SK-N-MC (cell line): Measurements from ENCODE around the gene RAB4B.

ENCODE experiments used
- EZH2 ChIP-seq: fragments of 200-600 bp; sonication (generic); IDR thresholded peaks from one replicate; pipeline ENCODE4 v1.6.1; 2017; ENCODE audit warnings: antibody characterized with exemption
- FOXP2 ChIP-seq: optimal IDR thresholded peaks from 2 replicates; pipeline ENCODE3; 2011; ENCODE audit warnings: mild to moderate bottlenecking, moderate library complexity; ENCODE audit not compliant: insufficient read depth; ENCODE audit errors: extremely low read length, control extremely low read depth
- POLR2AphosphoS5 ChIP-seq: IDR thresholded peaks from 2 replicates; pipeline ENCODE4 v1.6.1; 2012; ENCODE audit warnings: mild to moderate bottlenecking, low read depth, low read length, borderline replicate concordance

DNA sequence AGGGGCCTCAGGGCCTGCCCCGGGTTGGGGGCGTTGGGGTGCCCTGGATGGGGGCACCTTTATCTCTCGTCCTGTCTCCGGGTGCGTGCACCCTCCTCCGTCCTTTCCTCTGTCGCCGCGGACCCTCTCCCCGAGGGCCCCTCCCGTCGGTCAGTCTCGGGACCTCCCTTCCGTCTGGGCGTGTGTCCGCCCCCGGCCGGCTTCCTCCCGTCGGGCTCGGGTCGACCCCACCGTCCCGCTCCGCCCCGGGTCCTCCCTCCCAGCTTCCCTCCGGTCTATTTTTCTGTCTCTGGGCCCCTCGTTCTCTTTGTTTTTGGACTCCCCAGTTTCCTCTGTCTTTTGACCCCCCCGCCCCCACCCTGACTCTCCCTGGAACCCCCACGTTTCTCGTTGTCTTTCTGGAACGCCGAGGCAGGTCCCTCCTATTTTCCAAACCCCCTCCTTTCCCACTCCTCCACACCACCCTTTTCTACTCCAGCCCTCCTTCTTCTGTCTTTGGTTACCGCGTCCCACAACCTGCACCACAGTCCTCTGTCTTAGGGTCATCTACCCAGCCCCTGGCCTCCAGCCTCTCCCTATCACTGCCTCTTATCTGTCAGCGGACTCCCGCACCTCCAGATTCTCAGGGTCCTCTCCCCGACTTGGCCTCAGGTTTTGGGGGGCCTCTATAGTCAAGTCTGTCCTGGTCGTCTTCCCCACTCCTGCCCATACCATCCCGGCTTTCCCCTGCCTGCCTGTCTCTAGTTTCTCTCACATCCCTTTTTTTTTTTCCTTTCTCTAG lies 21.7 kb downstream of the RAB4B start:
- TF ChIP-seq FOXP2 (no peak), EZH2 (no peak), POLR2AphosphoS5 (no peak)
